T-helper 2 cell treated with Interferon-gamma antibody and Interleukin-4, amounts not matched to agents 5 μg/mL and 100 μg/mL, for 36 hours (primary cell): Measurements from ENCODE around the gene HDAC1.
"Not testable (repeated sequence)": the region's sequence is repeated elsewhere in the genome, so short reads cannot be mapped to it uniquely, and the experiment has no call there.

Source experiments
- DNase-seq: peaks from one replicate; pipeline ENCODE4 v3.0.0; 2021; ENCODE audit warnings: low spot score
- H3K27ac Mint-ChIP-seq: one replicate; pipeline ENCODE4 v1.8.0; 2021; ENCODE audit warnings: mild to moderate bottlenecking, mixed read lengths
- H3K27me3 Mint-ChIP-seq: one replicate; pipeline ENCODE4 v1.8.0; 2021; ENCODE audit warnings: low read depth, mixed read lengths
- H3K36me3 Mint-ChIP-seq: one replicate; pipeline ENCODE4 v1.8.0; 2021; ENCODE audit warnings: low read depth, mixed read lengths
- H3K4me1 Mint-ChIP-seq: one replicate; pipeline ENCODE4 v1.8.0; 2021; ENCODE audit warnings: low read depth, mixed read lengths
- H3K4me3 Mint-ChIP-seq: one replicate; pipeline ENCODE4 v1.8.0; 2022; ENCODE audit warnings: mild to moderate bottlenecking, moderate library complexity, mixed read lengths
- H3K9me3 Mint-ChIP-seq: one replicate; pipeline ENCODE4 v1.8.0; 2021; ENCODE audit warnings: mixed read lengths

The HDAC1 gene

DNA sequence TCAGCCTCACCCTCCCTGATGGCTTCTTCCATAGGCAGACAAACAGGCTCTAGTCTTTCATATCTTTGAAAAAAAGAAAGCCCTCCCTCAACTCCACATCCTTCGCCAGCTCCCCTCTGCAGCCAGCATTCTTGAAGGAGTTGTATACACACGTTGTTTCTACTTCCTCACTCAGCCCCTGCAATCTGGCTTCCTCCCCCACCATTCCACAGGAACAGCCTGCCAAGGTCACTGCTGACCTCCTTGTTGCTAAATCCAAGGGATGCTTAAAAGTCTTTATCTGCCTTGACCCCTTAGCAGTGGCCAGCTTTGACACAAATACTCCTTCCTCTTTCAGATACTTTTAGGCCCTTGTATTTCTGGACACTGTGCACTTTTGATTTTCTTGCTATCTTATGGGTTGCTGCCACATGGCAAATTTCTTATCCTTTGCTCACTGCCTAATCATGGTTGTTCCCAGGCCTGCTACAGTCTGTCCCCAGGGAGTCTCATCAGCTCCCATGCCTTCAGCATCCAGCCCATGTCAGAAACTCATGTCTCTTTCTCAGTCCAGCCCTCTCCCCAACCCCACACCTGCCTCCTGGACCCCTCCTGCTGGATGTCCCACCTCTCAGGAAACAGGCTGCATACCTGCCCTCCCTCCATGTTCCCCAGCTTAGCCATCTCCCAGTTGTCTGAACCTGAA lies 62.1 kb downstream of the HDAC1 start:
- Mint-ChIP-seq H3K9me3 (no peaks in the 10 kb centered on the region), H3K4me3 (peak overlapping the region; percentile 2), H3K27me3 (peaks cover 5% of the 10 kb centered on the region), H3K36me3 (no peaks in the 10 kb centered on the region), H3K27ac (no peak overlapping the region), H3K4me1 (peaks cover 22% of the 10 kb centered on the region)
- no peak for DNase-seq

DNA sequence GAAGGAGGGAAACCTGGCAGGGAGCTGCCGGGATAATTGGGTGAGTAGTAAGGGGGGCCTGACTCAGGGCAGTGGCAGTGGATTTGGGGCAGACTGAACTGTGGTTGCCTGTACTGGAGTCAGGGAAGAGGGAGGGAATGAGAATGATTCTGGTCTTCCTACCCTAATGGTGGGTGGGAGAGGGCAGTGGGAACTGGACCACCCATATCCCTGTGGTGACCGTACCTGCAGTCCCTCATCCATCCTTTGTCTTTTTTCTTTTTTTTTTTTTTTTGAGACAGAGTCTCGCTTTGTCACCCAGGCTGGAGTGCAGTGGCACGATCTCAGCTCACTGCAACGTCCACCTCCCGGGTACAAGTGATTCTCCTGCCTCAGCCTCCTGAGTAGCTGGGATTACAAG lies 63.9 kb downstream of the HDAC1 start:
- not testable (repeated sequence) for H3K4me3 Mint-ChIP-seq, DNase-seq, H3K9me3 Mint-ChIP-seq, H3K27ac Mint-ChIP-seq, H3K36me3 Mint-ChIP-seq, H3K27me3 Mint-ChIP-seq
- H3K4me1 Mint-ChIP-seq, result peaks cover 21% of the 10 kb centered on the region

DNA sequence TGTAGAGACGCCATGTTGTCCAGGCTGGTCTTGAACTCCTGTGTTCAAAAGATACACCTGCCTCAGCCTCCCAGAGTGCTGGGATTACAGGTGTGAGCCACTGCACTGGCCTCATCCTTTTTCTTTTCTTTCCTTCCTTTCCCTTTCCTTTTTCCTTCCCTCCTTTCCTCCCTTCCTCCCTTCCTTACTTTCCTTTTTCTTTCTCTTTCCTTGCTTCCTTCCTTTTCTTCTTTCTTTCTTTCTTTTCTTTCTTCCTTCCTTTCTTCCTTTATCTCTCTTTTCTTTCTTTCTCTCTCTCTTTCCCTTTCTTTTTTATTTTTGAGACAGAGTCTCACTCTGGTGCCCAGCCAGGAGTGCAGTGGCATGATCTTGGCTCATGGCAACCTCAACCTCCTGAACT lies 64.6 kb downstream of the HDAC1 start:
- Mint-ChIP-seq H3K4me3 (no peak overlapping the region), H3K4me1 (peaks cover 22% of the 10 kb centered on the region), H3K36me3 (peaks cover 5% of the 10 kb centered on the region), H3K9me3 (no peaks in the 10 kb centered on the region), H3K27ac (no peak overlapping the region), H3K27me3 (peaks cover 11% of the 10 kb centered on the region)
- no peak for DNase-seq

DNA sequence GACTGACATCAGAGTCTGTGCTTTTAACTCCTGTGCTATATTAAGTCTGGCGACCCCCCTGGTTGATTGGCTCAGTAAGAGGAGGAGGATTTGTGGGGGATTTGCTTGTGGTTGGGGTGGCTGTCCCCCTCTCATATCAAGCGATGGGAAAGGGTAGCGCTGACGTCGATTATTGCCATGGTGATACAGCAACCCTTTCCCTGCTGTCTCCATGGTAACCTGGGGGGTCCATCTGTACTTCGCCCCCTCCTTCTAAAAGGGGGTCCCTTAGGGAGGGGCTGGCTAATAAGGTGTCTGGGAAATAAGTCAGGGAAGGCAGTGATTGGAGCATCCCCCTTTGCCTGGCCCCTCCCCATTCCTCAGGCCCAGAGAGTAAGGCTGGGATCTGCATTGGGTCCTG lies 65.7 kb downstream of the HDAC1 start:
- Mint-ChIP-seq H3K4me3 (no peak overlapping the region), H3K27me3 (peaks cover 13% of the 10 kb centered on the region), H3K36me3 (peaks cover 7% of the 10 kb centered on the region), H3K27ac (no peak overlapping the region), H3K4me1 (peaks cover 22% of the 10 kb centered on the region), H3K9me3 (no peaks in the 10 kb centered on the region)
- no peak for DNase-seq

DNA sequence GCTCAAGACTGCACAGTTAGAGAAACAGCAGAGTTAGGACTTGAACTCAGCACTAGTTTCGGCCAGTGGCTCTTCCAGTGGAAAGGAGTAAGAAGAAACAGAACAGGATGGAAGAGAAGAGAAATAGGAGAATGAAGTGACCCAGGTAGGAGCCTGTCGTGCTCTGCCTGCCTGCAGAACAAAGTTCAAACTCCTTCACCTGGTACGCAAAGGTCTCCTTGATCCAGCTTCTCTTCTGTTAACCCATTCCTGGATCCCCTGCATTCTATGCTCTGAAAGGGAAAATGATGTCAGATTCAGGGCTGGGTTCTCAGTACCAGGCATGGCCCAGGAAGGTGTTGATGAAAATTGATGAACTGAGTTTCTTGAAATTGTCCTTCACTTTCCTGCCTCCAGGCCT lies 66.6 kb downstream of the HDAC1 start:
- peaks cover 11% of the 10 kb centered on the region for H3K36me3 Mint-ChIP-seq
- peaks cover 13% of the 10 kb centered on the region for H3K27me3 Mint-ChIP-seq
- no peak for DNase-seq
- peaks cover 21% of the 10 kb centered on the region for H3K4me1 Mint-ChIP-seq
- H3K9me3 Mint-ChIP-seq, result no peaks in the 10 kb centered on the region
- H3K4me3 Mint-ChIP-seq, result no peak overlapping the region
- H3K27ac Mint-ChIP-seq, result no peak overlapping the region

DNA sequence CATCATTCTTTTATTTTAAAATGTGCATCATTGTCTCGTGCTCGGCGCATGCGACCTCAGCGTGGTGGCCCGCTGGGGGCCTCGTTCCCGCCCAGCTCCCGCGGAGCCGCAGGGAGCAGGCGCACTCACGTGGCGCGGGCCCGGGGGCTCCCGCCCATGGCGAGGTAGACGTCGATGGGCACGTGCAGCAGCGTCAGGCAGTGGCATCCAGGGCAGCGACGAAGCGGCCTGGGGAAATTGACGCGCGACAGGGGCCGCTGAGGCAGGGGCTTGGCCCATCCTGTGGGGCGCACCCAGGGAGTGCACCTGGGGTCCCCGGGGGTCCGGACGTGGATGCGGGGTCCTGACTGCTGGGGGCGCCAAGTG lies 69.4 kb downstream of the HDAC1 start:
- Mint-ChIP-seq H3K27ac (no peak overlapping the region), H3K27me3 (peaks cover 11% of the 10 kb centered on the region), H3K9me3 (no peaks in the 10 kb centered on the region), H3K36me3 (peaks cover 23% of the 10 kb centered on the region), H3K4me1 (peaks cover 16% of the 10 kb centered on the region), H3K4me3 (no peak overlapping the region)
- no peak for DNase-seq

DNA sequence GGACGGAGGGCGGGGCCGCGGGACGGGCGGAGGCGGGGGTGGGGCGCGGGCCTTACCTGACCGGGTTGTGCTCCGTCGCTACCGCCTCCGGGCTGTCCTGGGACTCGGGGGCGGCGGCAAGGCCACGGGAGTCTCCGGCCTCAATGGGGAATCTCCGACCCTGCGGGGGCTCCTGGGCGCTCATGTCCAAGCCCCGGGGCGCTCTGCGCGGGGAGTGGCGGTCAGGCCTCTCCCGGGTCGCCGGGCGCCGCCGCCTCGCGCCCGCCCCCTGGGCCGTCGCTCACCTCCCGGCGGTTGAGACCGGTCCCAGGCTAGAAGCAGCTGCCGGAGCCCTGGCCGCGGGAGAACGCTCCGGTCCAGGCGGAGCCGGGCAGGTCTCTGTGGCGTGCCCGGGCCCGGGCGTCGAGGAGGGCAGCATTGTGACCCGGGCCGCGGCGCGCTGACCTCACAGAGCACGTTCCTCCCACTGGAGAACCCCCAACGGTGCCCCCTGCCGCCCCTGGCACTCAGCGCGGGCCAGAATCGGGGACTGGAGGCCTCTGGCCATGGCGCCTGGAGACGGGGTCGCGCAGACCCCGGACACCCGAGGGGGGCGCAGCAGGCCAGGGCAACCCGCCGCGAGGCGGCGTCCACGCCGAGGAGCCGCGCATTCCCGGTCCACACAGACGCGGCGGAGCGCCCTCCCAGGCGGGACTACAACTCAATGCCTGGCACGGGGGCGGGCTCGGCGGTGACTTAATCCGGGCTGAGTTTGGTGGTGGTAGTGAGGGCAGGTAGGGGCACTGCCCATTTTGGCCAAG lies 70.0 kb downstream of the HDAC1 start:
- H3K36me3 Mint-ChIP-seq, result peaks cover 23% of the 10 kb centered on the region
- no peaks in the 10 kb centered on the region for H3K9me3 Mint-ChIP-seq
- peaks cover 9% of the 10 kb centered on the region for H3K27me3 Mint-ChIP-seq
- peak overlapping the region; percentile 1 for H3K4me3 Mint-ChIP-seq
- peaks cover 16% of the 10 kb centered on the region for H3K4me1 Mint-ChIP-seq
- DNase-seq, result no peak
- no peak overlapping the region for H3K27ac Mint-ChIP-seq

DNA sequence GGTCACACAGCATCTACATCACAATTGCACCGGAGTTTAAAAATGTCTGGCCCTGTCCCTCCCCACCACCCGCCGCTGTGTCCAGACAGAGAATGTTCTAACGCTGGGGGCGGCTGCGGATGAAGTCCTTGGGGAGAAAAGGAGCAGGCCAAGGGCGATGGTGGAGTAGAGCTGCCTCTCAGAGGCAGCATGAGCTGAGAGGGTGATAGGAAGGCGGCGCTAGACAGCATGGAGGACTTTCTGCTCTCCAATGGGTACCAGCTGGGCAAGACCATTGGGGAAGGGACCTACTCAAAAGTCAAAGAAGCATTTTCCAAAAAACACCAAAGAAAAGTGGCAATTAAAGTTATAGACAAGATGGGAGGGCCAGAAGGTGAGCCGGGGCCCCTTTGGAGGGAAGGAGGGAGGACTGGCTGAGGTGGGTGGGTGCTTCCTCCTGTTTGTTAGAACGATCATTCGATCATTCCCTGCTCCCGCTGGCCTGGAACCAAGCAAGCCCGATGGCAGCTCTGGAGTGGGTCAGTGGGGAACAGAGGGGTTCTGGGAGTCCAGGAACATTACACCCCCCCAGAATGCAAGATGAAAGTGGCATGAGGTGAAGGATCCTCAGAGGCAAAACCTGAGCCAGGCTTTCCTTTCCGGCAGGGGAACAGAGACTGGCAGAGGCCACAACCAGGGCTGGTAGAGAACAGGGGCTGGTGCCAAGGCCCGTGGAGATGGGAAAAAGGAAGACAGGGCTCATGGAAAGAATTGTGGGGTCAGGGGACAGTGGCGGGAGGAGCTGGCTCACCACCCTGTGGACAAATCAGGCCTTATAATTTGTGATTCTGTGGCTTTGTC lies 70.8 kb downstream of the HDAC1 start, which contains the start of the genes FAM229A and TSSK3:
Gene FAM229A, minus strand, starts transcription at position 12 of the 840 bp plus-strand sequence. CDS start 394 bp downstream, outside the sequence.
Gene TSSK3, plus strand, starts transcription at position 66 of the 840 bp plus-strand sequence. Its CDS starts 163 bp downstream, at position 229.
- no peak within 1 kb of the TSS for H3K27ac Mint-ChIP-seq
- peak within 1 kb of the TSS; percentile 1 for H3K4me3 Mint-ChIP-seq
- peaks cover 9% of the 10 kb centered on the region for H3K27me3 Mint-ChIP-seq

DNA sequence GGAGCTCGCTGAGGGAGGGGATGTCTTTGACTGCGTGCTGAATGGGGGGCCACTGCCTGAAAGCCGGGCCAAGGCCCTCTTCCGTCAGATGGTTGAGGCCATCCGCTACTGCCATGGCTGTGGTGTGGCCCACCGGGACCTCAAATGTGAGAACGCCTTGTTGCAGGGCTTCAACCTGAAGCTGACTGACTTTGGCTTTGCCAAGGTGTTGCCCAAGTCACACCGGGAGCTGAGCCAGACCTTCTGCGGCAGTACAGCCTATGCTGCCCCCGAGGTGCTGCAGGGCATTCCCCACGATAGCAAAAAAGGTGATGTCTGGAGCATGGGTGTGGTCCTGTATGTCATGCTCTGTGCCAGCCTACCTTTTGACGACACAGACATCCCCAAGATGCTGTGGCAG lies 71.8 kb downstream of the HDAC1 start:
- peaks cover 28% of the 10 kb centered on the region for H3K36me3 Mint-ChIP-seq
- no peaks in the 10 kb centered on the region for H3K9me3 Mint-ChIP-seq
- H3K4me3 Mint-ChIP-seq, result no peak overlapping the region

More for the DNA sequence above, 70.8 kb downstream of the HDAC1 start, which contains the start of the genes FAM229A and TSSK3:
- Mint-ChIP-seq H3K9me3 (no peaks in the 10 kb centered on the region), H3K36me3 (peaks cover 23% of the 10 kb centered on the region), H3K4me1 (peaks cover 16% of the 10 kb centered on the region)
- no peak for DNase-seq

DNA sequence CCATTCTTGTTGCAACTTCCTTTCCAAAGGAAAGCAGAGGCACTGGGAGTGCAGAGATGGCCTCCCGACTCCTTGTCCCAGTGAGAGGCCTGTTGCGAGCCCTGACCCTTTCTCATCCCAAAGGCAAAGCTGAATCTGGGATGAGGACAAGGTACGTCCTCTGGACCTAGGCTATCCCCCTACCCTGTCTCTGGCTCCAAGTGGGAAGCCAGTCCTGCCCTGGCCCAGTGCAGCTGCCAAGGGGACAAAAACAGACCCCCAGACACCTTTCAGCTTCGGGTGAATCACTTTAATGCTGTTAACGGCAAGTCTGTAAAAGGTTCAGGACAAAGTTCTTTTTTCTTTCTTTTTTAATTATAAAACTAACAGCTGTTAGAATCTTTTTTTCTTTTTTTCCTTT lies 73.0 kb downstream of the HDAC1 start:
- Mint-ChIP-seq H3K9me3 (no peaks in the 10 kb centered on the region), H3K27me3 (peaks cover 9% of the 10 kb centered on the region), H3K4me1 (peaks cover 10% of the 10 kb centered on the region), H3K4me3 (no peak overlapping the region), H3K27ac (no peak overlapping the region), H3K36me3 (peaks cover 32% of the 10 kb centered on the region)
- no peak for DNase-seq

More for the DNA sequence above, 71.8 kb downstream of the HDAC1 start:
- H3K27ac Mint-ChIP-seq, result no peak overlapping the region
- H3K27me3 Mint-ChIP-seq, result peaks cover 9% of the 10 kb centered on the region
- H3K4me1 Mint-ChIP-seq, result peaks cover 16% of the 10 kb centered on the region
- no peak for DNase-seq

DNA sequence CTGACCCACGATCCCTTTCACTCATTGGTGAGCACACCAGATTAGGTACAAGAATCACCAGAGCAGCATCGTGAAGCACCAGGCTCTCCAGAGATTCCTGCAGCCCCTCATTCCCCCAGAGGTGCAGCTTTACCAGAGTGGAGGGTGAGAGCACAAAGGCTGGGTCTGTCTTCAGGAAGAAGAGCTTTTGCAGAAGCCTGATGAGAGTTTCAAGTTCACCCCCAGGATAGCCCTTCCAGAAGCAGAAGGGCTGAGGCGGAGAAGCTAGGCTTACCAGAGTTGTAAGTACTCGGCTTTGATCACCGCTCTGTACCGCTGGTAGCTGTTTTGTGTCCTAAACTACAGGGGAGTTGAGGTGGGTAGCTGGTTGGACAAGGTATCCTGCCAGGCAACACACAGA lies 73.6 kb downstream of the HDAC1 start:
- Mint-ChIP-seq H3K27ac (no peak overlapping the region), H3K27me3 (peaks cover 8% of the 10 kb centered on the region), H3K36me3 (peaks cover 32% of the 10 kb centered on the region)

DNA sequence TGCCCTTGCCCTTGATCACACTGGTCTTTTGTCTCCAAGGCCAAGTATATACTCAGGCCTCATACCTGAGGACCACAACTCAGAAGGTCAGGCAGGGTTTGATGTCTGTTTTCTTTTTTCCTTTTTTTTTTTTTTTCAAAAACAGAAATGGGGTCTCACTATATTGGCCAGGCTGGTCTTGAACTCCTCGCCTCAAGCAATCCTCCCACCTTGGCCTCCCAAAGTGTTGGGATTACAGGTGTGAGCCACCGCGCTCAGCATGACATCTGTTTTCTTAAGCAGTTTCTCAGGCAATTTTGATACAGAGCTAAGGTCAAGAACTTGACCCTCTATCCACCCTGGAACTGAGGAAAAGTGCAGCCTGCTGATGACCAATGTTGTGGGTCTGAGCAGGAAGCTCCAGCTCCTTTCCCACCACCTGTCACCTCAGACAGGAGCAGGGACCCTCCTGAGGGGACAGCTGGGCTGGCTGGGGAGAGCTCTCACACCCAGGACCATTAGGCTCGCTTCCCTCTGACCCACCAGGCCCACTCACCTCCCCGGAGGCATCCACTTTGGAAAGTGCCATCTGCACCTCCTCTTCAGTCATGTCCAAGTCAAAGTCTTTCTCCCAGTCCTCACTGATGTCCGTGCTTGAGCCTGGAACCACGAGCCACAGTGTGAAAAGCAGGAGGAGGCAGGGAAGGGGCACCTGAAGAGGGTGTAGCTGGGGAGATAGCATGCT lies 76.2 kb downstream of the HDAC1 start:
- Mint-ChIP-seq H3K27ac (no peak overlapping the region), H3K4me1 (peaks cover 15% of the 10 kb centered on the region), H3K36me3 (peaks cover 35% of the 10 kb centered on the region), H3K4me3 (no peak overlapping the region), H3K27me3 (no peaks in the 10 kb centered on the region), H3K9me3 (no peaks in the 10 kb centered on the region)
- DNase-seq, result no peak

More for the DNA sequence above, 73.6 kb downstream of the HDAC1 start:
- Mint-ChIP-seq H3K9me3 (no peaks in the 10 kb centered on the region), H3K4me1 (peaks cover 6% of the 10 kb centered on the region), H3K4me3 (no peak overlapping the region)
- DNase-seq, result no peak

DNA sequence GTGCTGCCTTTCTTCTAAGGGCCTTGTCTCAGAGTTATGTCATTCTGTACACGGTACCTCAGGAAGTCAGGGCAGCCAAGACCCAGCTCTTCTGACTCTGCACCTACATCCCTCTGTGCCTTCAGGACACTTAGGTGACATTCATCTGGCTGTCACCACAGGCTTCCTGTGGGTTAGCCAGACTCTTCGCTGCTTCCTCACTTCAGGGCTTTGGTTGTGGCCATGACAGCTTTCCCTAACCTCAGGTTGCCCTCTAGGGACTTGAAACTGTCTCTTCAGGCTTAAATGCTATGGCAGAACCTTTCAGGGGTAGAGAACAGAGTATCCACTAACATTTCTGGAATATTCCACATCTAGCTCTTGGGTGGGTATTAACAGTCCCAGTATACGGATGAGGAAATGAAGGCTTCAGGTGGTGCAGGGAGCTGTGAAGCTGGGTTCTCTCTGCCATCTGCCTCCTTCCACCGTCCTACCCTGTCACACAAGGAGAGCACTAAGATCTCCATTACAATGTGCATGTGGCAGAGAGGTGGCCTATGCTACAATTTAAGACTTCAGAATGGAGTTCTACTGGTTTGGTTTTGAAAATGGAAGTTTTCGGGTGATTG lies 80.4 kb downstream of the HDAC1 start:
- peak; percentile 51 for DNase-seq
- Mint-ChIP-seq H3K27ac (peak overlapping the region; percentile 56), H3K36me3 (peaks cover 29% of the 10 kb centered on the region), H3K4me1 (peaks cover 15% of the 10 kb centered on the region), H3K9me3 (no peaks in the 10 kb centered on the region), H3K27me3 (no peaks in the 10 kb centered on the region), H3K4me3 (no peak overlapping the region)
